WTC11 (cell line): ENCODE data around the gene QKI.

Source experiments
- ELF4 ChIP-seq: sonication (generic); formaldehyde crosslinking; IDR thresholded peaks from 2 replicates; pipeline ENCODE4 v1.8.1; 2022; ENCODE audit warnings: low read depth, mild to moderate bottlenecking, moderate library complexity, missing genetic modification reagents
- ESRRA ChIP-seq: sonication (generic); formaldehyde crosslinking; IDR thresholded peaks from 2 replicates; pipeline ENCODE4 v1.8.1; 2022; ENCODE audit warnings: mild to moderate bottlenecking, missing genetic modification reagents, borderline replicate concordance
- FOXP1 ChIP-seq: sonication (generic); formaldehyde crosslinking; IDR thresholded peaks from 2 replicates; pipeline ENCODE4 v1.8.0; 2022; ENCODE audit warnings: missing genetic modification reagents, mild to moderate bottlenecking, moderate library complexity, borderline replicate concordance
- GABPB1 ChIP-seq: sonication (generic); formaldehyde crosslinking; IDR thresholded peaks from 2 replicates; pipeline ENCODE4 v1.8.1; 2023; ENCODE audit warnings: mild to moderate bottlenecking, missing genetic modification reagents
- JUN ChIP-seq: sonication (generic); formaldehyde crosslinking; IDR thresholded peaks from 2 replicates; pipeline ENCODE4 v1.8.0; 2023; ENCODE audit warnings: mild to moderate bottlenecking, missing genetic modification reagents
- NFATC4 ChIP-seq: fragments of 250-450 bp; sonication (Bioruptor Pico); IDR thresholded peaks from 2 replicates; pipeline ENCODE4 v1.9.0; 2021; ENCODE audit warnings: mild to moderate bottlenecking
- NFYB ChIP-seq: sonication (generic); formaldehyde crosslinking; conservative IDR thresholded peaks from 2 replicates; pipeline ENCODE4 v1.8.0; 2022; ENCODE audit warnings: low read depth, missing genetic modification reagents
- SMAD4 ChIP-seq: sonication (generic); formaldehyde crosslinking; IDR thresholded peaks from 2 replicates; pipeline ENCODE4 v1.8.0; 2022; ENCODE audit warnings: mild to moderate bottlenecking, missing genetic modification reagents
- TCF7 ChIP-seq: sonication (generic); formaldehyde crosslinking; IDR thresholded peaks from 2 replicates; pipeline ENCODE4 v1.8.0; 2022; ENCODE audit warnings: mild to moderate bottlenecking, low read depth, missing genetic modification reagents, moderate library complexity
- ZBTB43 ChIP-seq: sonication (generic); formaldehyde crosslinking; IDR thresholded peaks from 2 replicates; pipeline ENCODE4 v1.8.1; 2023; ENCODE audit warnings: mild to moderate bottlenecking, missing genetic modification reagents
- TF ChIP-seq, protein P1 (sequence below): fragments of 200-600 bp; IDR thresholded peaks from 2 replicates; pipeline ENCODE4 v1.8.0; 2022; ENCODE audit warnings: antibody characterized with exemption
- TF ChIP-seq, protein P2 (sequence below): sonication (generic); formaldehyde crosslinking; IDR thresholded peaks from 2 replicates; pipeline ENCODE4 v1.8.0; 2022; ENCODE audit warnings: mild to moderate bottlenecking, missing genetic modification reagents
- TF ChIP-seq, protein P3 (sequence below): sonication (generic); formaldehyde crosslinking; IDR thresholded peaks from 2 replicates; pipeline ENCODE4 v1.8.1; 2023; ENCODE audit warnings: mild to moderate bottlenecking, missing genetic modification reagents, moderate library complexity

DNA sequence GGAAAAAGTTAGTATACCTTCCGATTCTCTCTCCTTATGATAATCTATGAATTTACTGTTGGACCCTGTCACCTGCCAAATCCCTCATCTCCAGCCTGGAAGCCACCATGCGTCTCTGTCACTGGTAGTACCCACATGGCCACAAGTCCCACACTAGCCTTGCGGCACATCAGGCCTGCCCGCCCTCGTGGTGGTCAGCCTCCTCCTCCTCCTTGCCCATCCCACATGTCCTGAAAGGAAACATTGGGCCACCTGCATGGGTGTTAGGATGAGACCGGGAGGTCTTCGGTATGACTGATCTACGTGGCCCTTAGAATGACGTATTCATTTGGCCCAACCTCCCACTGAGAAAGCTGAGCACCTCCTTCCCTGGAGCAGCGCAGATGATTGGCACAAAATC lies 37.0 kb upstream of the QKI start:
- TF ChIP-seq GABPB1 (no peak), ESRRA (no peak), ZBTB43 (CRISPR knock-in tag) (no peak), NFATC4 (CRISPR knock-in tag) (no peak), NFYB (CRISPR knock-in tag) (no peak), ELF4 (CRISPR knock-in tag) (no peak), SMAD4 (CRISPR knock-in tag) (no peak), TCF7 (CRISPR knock-in tag) (no peak), JUN (CRISPR knock-in tag) (no peak), FOXP1 (CRISPR knock-in tag) (no peak)
- TF ChIP-seq, protein P1, sequence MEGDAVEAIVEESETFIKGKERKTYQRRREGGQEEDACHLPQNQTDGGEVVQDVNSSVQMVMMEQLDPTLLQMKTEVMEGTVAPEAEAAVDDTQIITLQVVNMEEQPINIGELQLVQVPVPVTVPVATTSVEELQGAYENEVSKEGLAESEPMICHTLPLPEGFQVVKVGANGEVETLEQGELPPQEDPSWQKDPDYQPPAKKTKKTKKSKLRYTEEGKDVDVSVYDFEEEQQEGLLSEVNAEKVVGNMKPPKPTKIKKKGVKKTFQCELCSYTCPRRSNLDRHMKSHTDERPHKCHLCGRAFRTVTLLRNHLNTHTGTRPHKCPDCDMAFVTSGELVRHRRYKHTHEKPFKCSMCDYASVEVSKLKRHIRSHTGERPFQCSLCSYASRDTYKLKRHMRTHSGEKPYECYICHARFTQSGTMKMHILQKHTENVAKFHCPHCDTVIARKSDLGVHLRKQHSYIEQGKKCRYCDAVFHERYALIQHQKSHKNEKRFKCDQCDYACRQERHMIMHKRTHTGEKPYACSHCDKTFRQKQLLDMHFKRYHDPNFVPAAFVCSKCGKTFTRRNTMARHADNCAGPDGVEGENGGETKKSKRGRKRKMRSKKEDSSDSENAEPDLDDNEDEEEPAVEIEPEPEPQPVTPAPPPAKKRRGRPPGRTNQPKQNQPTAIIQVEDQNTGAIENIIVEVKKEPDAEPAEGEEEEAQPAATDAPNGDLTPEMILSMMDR = no peak
- TF ChIP-seq, protein P2, sequence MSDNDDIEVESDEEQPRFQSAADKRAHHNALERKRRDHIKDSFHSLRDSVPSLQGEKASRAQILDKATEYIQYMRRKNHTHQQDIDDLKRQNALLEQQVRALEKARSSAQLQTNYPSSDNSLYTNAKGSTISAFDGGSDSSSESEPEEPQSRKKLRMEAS (CRISPR knock-in tag) = no peak
- TF ChIP-seq, protein P3, sequence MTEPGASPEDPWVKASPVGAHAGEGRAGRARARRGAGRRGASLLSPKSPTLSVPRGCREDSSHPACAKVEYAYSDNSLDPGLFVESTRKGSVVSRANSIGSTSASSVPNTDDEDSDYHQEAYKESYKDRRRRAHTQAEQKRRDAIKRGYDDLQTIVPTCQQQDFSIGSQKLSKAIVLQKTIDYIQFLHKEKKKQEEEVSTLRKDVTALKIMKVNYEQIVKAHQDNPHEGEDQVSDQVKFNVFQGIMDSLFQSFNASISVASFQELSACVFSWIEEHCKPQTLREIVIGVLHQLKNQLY (CRISPR knock-in tag) = no peak
